Liver (tissue), 3 donors: ENCODE results near the gene POFUT1.

Experiments
- GABPA ChIP-seq, 2 donors: IDR thresholded peaks in 1 of 2; conservative IDR thresholded peaks in 1 of 2; 2 replicates each; pipeline ENCODE4 v1.6.1; 2016; ENCODE audit warnings: antibody characterized with exemption in 2 of 2, mild to moderate bottlenecking in 1 of 2, moderate library complexity in 1 of 2
- RAD21 ChIP-seq, 2 donors: IDR thresholded peaks; 2 replicates each; pipeline ENCODE4 v1.6.1; 2016; ENCODE audit warnings: antibody characterized with exemption in 2 of 2, mild to moderate bottlenecking in 2 of 2
- TAF1 ChIP-seq: conservative IDR thresholded peaks from 2 replicates; pipeline ENCODE4 v1.6.1; 2016; ENCODE audit warnings: antibody characterized with exemption, mild to moderate bottlenecking
- TF ChIP-seq, protein P1 (sequence below): fragments of 150-350 bp; IDR thresholded peaks from 2 replicates; pipeline ENCODE4 v1.5.1; 2017; ENCODE audit warnings: improper control_type of control experiment, low read depth, low read length; ENCODE audit not compliant: missing input control
- TF ChIP-seq, protein P2 (sequence below): IDR thresholded peaks from 2 replicates; pipeline ENCODE4 v1.6.1; 2016; ENCODE audit warnings: antibody characterized with exemption
- TF ChIP-seq, protein P3 (sequence below): IDR thresholded peaks from 2 replicates; pipeline ENCODE4 v1.6.1; 2016; ENCODE audit warnings: antibody characterized with exemption
- TF ChIP-seq, protein P4 (sequence below): IDR thresholded peaks from 2 replicates; pipeline ENCODE4 v1.6.1; 2016; ENCODE audit warnings: antibody characterized with exemption
- donor health status: healthy.
- donor health status: healthy.

DNA sequence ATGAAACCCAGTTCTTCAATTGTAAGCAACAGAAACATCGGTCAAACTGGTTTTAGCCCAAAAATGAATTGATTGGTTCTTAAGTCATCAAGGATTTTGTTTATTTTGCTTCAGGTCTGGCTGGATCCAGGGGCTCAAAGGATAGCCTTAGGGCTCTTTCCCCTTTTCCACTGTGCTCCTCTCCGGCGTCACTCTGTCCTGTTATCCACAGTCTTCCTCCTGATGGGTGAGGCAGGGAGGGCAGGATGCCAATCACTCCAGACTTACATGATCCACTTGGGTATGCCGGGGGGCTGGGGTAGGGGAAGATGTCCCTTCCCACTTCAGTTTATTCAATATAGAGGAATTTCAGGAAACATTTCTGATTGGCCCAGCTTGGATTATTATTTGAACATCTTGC, 40.1 kb upstream of the POFUT1 start:
- TF ChIP-seq, protein P1, sequence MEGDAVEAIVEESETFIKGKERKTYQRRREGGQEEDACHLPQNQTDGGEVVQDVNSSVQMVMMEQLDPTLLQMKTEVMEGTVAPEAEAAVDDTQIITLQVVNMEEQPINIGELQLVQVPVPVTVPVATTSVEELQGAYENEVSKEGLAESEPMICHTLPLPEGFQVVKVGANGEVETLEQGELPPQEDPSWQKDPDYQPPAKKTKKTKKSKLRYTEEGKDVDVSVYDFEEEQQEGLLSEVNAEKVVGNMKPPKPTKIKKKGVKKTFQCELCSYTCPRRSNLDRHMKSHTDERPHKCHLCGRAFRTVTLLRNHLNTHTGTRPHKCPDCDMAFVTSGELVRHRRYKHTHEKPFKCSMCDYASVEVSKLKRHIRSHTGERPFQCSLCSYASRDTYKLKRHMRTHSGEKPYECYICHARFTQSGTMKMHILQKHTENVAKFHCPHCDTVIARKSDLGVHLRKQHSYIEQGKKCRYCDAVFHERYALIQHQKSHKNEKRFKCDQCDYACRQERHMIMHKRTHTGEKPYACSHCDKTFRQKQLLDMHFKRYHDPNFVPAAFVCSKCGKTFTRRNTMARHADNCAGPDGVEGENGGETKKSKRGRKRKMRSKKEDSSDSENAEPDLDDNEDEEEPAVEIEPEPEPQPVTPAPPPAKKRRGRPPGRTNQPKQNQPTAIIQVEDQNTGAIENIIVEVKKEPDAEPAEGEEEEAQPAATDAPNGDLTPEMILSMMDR = no peak
- TF ChIP-seq, protein P2, sequence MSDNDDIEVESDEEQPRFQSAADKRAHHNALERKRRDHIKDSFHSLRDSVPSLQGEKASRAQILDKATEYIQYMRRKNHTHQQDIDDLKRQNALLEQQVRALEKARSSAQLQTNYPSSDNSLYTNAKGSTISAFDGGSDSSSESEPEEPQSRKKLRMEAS = no peak
- TF ChIP-seq TAF1 = no peak
- TF ChIP-seq, protein P3, sequence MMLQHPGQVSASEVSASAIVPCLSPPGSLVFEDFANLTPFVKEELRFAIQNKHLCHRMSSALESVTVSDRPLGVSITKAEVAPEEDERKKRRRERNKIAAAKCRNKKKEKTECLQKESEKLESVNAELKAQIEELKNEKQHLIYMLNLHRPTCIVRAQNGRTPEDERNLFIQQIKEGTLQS = no peak
- no peak for TF ChIP-seq RAD21 (IDR thresholded peaks at IDR 0.05)
- TF ChIP-seq GABPA (IDR thresholded peaks at IDR 0.05 in 1 of 2, conservative IDR thresholded peaks at IDR 0.05 in 1 of 2) = no peak
- TF ChIP-seq, protein P4, sequence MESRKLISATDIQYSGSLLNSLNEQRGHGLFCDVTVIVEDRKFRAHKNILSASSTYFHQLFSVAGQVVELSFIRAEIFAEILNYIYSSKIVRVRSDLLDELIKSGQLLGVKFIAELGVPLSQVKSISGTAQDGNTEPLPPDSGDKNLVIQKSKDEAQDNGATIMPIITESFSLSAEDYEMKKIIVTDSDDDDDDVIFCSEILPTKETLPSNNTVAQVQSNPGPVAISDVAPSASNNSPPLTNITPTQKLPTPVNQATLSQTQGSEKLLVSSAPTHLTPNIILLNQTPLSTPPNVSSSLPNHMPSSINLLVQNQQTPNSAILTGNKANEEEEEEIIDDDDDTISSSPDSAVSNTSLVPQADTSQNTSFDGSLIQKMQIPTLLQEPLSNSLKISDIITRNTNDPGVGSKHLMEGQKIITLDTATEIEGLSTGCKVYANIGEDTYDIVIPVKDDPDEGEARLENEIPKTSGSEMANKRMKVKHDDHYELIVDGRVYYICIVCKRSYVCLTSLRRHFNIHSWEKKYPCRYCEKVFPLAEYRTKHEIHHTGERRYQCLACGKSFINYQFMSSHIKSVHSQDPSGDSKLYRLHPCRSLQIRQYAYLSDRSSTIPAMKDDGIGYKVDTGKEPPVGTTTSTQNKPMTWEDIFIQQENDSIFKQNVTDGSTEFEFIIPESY = no peak
